ENCODE results near the gene MBD3L5.
"Not testable (repeated sequence)": the region's sequence is repeated elsewhere in the genome, so short reads cannot be mapped to it uniquely, and the experiment has no call there.

DNA sequence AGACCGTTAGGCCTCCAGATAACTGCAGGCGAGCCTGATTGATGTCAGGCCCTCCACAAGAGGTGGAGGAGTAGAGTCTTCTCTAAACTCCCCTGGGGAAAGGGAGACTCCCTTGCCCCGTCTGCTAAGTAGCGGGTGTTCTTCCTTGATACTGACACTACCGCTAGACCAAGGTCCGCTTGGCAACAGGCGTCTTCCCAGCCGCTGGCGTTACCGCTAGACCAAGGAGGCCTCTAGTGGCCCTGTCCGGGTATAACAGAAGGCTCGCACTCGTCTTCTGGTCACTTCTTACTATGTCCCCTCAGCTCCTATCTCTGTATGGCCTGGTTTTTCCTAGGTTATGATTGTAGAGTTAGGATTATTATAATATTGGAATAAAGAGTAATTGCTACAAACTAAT, 36.7 kb downstream of the MBD3L5 start:
- TF ChIP-seq EP300, POLR2A, POLR2AphosphoS5 (IDR thresholded peaks at IDR 0.05): not testable (repeated sequence)
- TF ChIP-seq, protein P1, sequence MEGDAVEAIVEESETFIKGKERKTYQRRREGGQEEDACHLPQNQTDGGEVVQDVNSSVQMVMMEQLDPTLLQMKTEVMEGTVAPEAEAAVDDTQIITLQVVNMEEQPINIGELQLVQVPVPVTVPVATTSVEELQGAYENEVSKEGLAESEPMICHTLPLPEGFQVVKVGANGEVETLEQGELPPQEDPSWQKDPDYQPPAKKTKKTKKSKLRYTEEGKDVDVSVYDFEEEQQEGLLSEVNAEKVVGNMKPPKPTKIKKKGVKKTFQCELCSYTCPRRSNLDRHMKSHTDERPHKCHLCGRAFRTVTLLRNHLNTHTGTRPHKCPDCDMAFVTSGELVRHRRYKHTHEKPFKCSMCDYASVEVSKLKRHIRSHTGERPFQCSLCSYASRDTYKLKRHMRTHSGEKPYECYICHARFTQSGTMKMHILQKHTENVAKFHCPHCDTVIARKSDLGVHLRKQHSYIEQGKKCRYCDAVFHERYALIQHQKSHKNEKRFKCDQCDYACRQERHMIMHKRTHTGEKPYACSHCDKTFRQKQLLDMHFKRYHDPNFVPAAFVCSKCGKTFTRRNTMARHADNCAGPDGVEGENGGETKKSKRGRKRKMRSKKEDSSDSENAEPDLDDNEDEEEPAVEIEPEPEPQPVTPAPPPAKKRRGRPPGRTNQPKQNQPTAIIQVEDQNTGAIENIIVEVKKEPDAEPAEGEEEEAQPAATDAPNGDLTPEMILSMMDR (IDR thresholded peaks at IDR 0.05) = not testable (repeated sequence)
